ENCODE data around the gene PHACTR1.

GRCh38 chr6:12977206-12977605 lies 260.6 kb downstream of the PHACTR1 start:
- TF ChIP-seq POLR2A (IDR thresholded peaks at IDR 0.05; ENCODE audit: low read length), result no peak
- TF ChIP-seq GATA1 (IDR thresholded peaks at IDR 0.05; ENCODE audit: low read depth, low read length), result no peak
